ENCODE measurements around the gene OR56A5. TPM values are rescaled to one million over a fixed set of nuclear protein-coding genes. Genes with fewer than 3 reads are reported as not detected.

Gene OR56A5
- total RNA-seq, 4 donors from 2014 or later = not detected

DNA sequence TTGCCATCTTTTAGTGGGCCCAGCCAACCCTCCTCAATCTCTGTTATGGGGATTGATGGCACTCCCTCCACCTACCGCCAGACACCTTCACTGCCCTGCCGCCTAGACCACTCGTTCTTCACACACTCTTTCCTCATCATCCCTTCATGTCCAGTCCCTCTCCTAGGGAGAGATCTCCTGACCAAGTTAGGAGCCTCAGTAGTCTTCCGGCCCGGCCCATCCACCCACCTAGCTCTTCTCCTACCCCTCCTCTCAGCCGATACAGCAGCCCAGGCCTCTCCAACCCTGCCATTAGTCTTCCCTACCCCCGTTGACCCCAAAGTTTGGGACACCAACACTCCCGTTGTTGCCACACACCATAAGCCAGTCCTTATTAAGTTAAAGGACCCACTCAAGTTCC lies 37.2 kb downstream of the OR56A5 start:
- Histone ChIP-seq H3K36me3 (no peaks in the 10 kb centered on the region), H3K27ac (no peak overlapping the region), H3K4me1 (no peaks in the 10 kb centered on the region), H3K27me3 (no peaks in the 10 kb centered on the region), H3K9me3 (no peaks in the 10 kb centered on the region), H3K4me3 (no peak overlapping the region)
- in situ Hi-C loops (cut with MboI; ENCODE audit: low pct_ligation_motif_present in 1 of 4, low pct_unique_long_range_greater_than_20kb in 1 of 4, low sequenced_read_pairs in 3 of 4) (no loop called here), intact Hi-C loops (cut with DNase I; ENCODE audit: low total_unique reads) (no loop called here)
- TF ChIP-seq POLR2A (IDR thresholded peaks at IDR 0.05) = no peak
- TF ChIP-seq, protein P1, sequence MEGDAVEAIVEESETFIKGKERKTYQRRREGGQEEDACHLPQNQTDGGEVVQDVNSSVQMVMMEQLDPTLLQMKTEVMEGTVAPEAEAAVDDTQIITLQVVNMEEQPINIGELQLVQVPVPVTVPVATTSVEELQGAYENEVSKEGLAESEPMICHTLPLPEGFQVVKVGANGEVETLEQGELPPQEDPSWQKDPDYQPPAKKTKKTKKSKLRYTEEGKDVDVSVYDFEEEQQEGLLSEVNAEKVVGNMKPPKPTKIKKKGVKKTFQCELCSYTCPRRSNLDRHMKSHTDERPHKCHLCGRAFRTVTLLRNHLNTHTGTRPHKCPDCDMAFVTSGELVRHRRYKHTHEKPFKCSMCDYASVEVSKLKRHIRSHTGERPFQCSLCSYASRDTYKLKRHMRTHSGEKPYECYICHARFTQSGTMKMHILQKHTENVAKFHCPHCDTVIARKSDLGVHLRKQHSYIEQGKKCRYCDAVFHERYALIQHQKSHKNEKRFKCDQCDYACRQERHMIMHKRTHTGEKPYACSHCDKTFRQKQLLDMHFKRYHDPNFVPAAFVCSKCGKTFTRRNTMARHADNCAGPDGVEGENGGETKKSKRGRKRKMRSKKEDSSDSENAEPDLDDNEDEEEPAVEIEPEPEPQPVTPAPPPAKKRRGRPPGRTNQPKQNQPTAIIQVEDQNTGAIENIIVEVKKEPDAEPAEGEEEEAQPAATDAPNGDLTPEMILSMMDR (IDR thresholded peaks at IDR 0.05) = no peak
- no peak for TF ChIP-seq POLR2AphosphoS5 (IDR thresholded peaks at IDR 0.05)
- TF ChIP-seq EP300 (IDR thresholded peaks at IDR 0.05; ENCODE audit: low read depth) = no peak
- DNase-seq = no peak
- WGBS, 2 donors (ENCODE audit: low coverage in 1 of 2) = 91 to 96% methylated on average over 3 to 8 of the region's 8 CpGs

DNA sequence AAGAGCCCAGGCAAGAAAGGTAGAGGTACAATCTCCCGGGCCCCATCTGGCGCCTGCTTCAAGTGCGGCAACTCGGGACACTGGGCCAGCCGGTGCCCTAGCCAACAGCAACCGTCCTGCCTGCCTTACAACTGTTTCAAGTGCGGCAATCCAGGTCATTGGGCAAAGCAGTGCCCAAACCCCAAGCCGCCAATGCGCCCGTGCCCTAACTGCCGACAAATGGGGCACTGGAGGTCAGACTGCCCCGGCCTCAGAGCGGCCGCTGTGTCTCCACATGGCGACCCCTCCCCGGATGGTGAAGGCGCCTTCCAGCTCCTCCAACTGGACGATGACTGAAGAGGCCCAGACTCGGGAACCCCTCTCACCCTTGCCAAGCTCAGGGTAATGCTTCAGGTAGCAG lies 37.7 kb downstream of the OR56A5 start:
- 91% methylated on average over 18 of the region's 19 CpGs; no CpG with 5 or more reads in 1 of the 2 donors for WGBS, 2 donors (ENCODE audit: low coverage in 1 of 2)

DNA sequence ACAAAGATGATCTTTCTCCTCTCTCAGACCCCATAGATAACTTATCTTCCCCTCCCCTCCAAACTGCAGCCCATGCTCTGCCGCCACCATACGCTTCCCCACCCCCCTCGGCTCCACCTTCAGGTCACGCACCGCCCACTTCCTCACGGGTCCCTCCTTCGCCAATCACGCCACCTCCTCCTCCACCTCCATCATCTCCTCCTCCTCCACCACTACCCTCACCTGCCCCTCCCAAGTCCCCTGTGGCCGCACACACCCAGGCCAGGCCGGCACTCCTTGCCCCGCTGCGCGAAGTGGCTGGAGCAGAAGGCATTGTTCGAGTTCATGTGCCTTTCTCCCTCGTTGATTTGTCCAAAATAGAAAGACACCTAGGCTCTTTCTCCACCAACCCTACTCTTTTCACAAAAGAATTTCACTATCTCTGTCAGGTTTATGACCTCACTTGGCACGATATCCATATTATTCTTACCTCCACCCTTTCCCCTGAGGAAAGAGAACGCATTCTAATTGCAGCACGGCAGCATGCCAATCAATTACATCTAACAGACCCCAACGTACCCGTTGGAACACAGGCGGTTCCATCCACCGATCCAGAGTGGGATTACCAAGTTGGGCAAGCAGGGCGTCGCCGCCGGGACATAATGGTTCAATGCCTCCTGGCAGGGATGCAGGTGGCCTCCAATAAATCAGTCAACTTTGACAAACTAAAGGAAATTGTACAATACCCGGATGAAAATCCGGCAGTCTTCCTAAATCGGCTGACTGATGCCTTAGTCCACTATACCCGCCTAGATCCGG lies 38.5 kb downstream of the OR56A5 start:
- WGBS, 2 donors (ENCODE audit: low coverage in 1 of 2) = 77 to 92% methylated on average over 9 to 31 of the region's 31 CpGs
- Histone ChIP-seq H3K9me3 (peaks cover 0 to 3% of the 10 kb centered on the region in 2 donors), H3K4me1 (no peaks in the 10 kb centered on the region), H3K4me3 (no peak overlapping the region), H3K27me3 (no peaks in the 10 kb centered on the region), H3K27ac (no peak overlapping the region), H3K36me3 (no peaks in the 10 kb centered on the region)
- no peak for DNase-seq
- in situ Hi-C loops (cut with MboI; ENCODE audit: low pct_ligation_motif_present in 1 of 4, low pct_unique_long_range_greater_than_20kb in 1 of 4, low sequenced_read_pairs in 3 of 4) (no loop called here), intact Hi-C loops (cut with DNase I; ENCODE audit: low total_unique reads) (no loop called here)
- no peak for TF ChIP-seq POLR2AphosphoS5 (IDR thresholded peaks at IDR 0.05)
- no peak for TF ChIP-seq POLR2A (IDR thresholded peaks at IDR 0.05)
- no peak for TF ChIP-seq EP300 (IDR thresholded peaks at IDR 0.05; ENCODE audit: low read depth)
- TF ChIP-seq, protein P1 (IDR thresholded peaks at IDR 0.05) = no peak

More for the DNA sequence above, 37.7 kb downstream of the OR56A5 start:
- Histone ChIP-seq H3K27me3 (no peaks in the 10 kb centered on the region), H3K9me3 (peaks cover 0 to 1% of the 10 kb centered on the region in 2 donors), H3K27ac (no peak overlapping the region), H3K4me3 (no peak overlapping the region), H3K4me1 (no peaks in the 10 kb centered on the region), H3K36me3 (no peaks in the 10 kb centered on the region)
- TF ChIP-seq POLR2A (IDR thresholded peaks at IDR 0.05) (no peak), POLR2AphosphoS5 (IDR thresholded peaks at IDR 0.05) (no peak), EP300 (IDR thresholded peaks at IDR 0.05; ENCODE audit: low read depth) (no peak)
- TF ChIP-seq, protein P1 (IDR thresholded peaks at IDR 0.05) = no peak
- no peak for DNase-seq
- intact Hi-C loops (cut with DNase I; ENCODE audit: low total_unique reads) (no loop called here), in situ Hi-C loops (cut with MboI; ENCODE audit: low pct_ligation_motif_present in 1 of 4, low pct_unique_long_range_greater_than_20kb in 1 of 4, low sequenced_read_pairs in 3 of 4) (no loop called here)

DNA sequence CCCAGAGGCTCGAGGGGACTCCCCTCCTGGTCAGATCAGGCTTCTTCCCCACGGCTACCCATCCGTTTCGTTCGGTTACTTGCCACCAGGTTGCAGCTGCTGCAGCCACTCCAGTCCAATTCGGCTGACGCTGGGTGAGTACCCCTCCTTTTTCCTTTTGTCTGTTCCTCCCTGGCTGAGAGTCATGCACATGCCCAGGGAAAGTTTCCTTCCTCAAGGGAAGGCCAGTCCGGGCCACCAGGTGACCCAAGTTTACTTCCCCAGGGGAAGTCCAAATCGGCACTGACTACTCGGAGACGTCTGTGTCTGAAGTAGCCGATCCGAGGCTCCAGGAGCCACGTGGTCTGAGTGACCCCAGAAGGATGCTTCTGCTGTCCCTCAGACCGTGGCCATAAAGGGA lies 39.5 kb downstream of the OR56A5 start:
- 60 to 79% methylated on average over 1 to 15 of the region's 15 CpGs for whole genome bisulfite sequencing, 2 donors (ENCODE audit: low coverage in 1 of 2)
- DNase-seq = no peak
- peaks cover 0 to 3% of the 10 kb centered on the region in 2 donors for H3K9me3 ChIP-seq
- no peak overlapping the region for H3K4me3 ChIP-seq
- no peaks in the 10 kb centered on the region for H3K36me3 ChIP-seq
- H3K4me1 ChIP-seq = no peaks in the 10 kb centered on the region
- no peaks in the 10 kb centered on the region for H3K27me3 ChIP-seq
- TF ChIP-seq EP300 (IDR thresholded peaks at IDR 0.05; ENCODE audit: low read depth) = no peak
- TF ChIP-seq, protein P1 (IDR thresholded peaks at IDR 0.05) = no peak
- in situ Hi-C loops (cut with MboI; ENCODE audit: low pct_ligation_motif_present in 1 of 4, low pct_unique_long_range_greater_than_20kb in 1 of 4, low sequenced_read_pairs in 3 of 4) (no loop called here), intact Hi-C loops (cut with DNase I; ENCODE audit: low total_unique reads) (no loop called here)
- H3K27ac ChIP-seq = no peak overlapping the region
